SK-N-SH (cell line): ENCODE data around the gene LYSMD4. TPM values are rescaled to one million over a fixed set of nuclear protein-coding genes. Genes with fewer than 3 reads are reported as not detected.
"Not testable (repeated sequence)": the region's sequence is repeated elsewhere in the genome, so short reads cannot be mapped to it uniquely, and the experiment has no call there.

Experiments
- CTCF ChIA-PET: fragments of 300-600, 350-600 bp; formaldehyde crosslinking; extraction: SDS; loops from one replicate; lab custom pipeline; 2021; lab: Yijun Ruan, JAX
- POLR2A ChIA-PET: fragments of 350-600 bp; sonication (Branson Sonifier 250); formaldehyde crosslinking; extraction: SDS; loops from one replicate; lab custom pipeline; 2020; ENCODE audit warnings: antibody characterized with exemption, inconsistent platforms; lab: Yijun Ruan, JAX
- DNase-seq: peaks from one replicate; pipeline ENCODE4 v3.0.0; 2012
- H2AFZ ChIP-seq: fragments of 200-600 bp; sonication (generic); 2 replicates; pipeline ENCODE4 v1.8.1; 2016; ENCODE audit warnings: antibody characterized with exemption, mild to moderate bottlenecking, low read depth
- H3F3A ChIP-seq: fragments of 200-600 bp; sonication (generic); replicated peaks from 2 replicates; pipeline ENCODE3; 2016; ENCODE audit warnings: antibody characterized with exemption, mild to moderate bottlenecking; ENCODE audit not compliant: insufficient read depth
- H3K27ac ChIP-seq, 2 experiments: fragments of 200-500 bp in 1 of 2; fragments of 200-600 bp in 1 of 2; sonication (Bioruptor generic) in 1 of 2; sonication (generic), shearing (Covaris generic) in 1 of 2; 2 replicates each; pipeline versions ENCODE4 v1.5.1 to v1.6.1; 2014 to 2016; ENCODE audit warnings: low read depth in 2 of 2, inconsistent platforms in 1 of 2, low read length in 1 of 2, mild to moderate bottlenecking in 1 of 2, mixed read lengths in 1 of 2
- H3K27me3 ChIP-seq: fragments of 200-600 bp; sonication (generic), shearing (Covaris generic); 2 replicates; pipeline ENCODE4 v1.6.1; 2016; ENCODE audit warnings: mixed run types; ENCODE audit not compliant: insufficient read depth
- H3K36me3 ChIP-seq, 2 experiments: fragments of 200-500 bp in 1 of 2; fragments of 200-600 bp in 1 of 2; sonication (Bioruptor generic) in 1 of 2; sonication (generic) in 1 of 2; replicated peaks in 1 of 2; 2 replicates each; pipeline versions ENCODE3 to v1.5.1; 2014 to 2016; ENCODE audit warnings: low read length in 1 of 2, mild to moderate bottlenecking in 1 of 2; ENCODE audit not compliant: insufficient read depth in 2 of 2, control insufficient read depth in 1 of 2
- H3K4me1 ChIP-seq, 2 experiments: fragments of 200-500 bp in 1 of 2; fragments of 200-600 bp in 1 of 2; sonication (Bioruptor generic) in 1 of 2; sonication (generic), shearing (Covaris generic) in 1 of 2; 2 replicates each; pipeline versions ENCODE4 v1.5.1 to v1.6.1; 2014 to 2016; ENCODE audit warnings: low read depth in 1 of 2, low read length in 1 of 2, mixed run types in 1 of 2; ENCODE audit not compliant: insufficient read depth in 2 of 2, control insufficient read depth in 1 of 2
- H3K4me2 ChIP-seq: fragments of 200-600 bp; sonication (generic), shearing (Covaris generic); 2 replicates; pipeline ENCODE4 v1.6.1; 2017; ENCODE audit warnings: mixed run types
- H3K4me3 ChIP-seq, 2 experiments: fragments of 200-500 bp in 1 of 2; fragments of 200-600 bp in 1 of 2; sonication (Bioruptor generic) in 1 of 2; sonication (generic), shearing (Covaris generic) in 1 of 2; 2 replicates each; pipeline versions ENCODE4 v1.5.1 to v1.8.1; 2014 to 2016; ENCODE audit warnings: low read depth in 2 of 2, inconsistent platforms in 1 of 2, low read length in 1 of 2, mild to moderate bottlenecking in 1 of 2, mixed read lengths in 1 of 2, moderate library complexity in 1 of 2
- H3K79me2 ChIP-seq: fragments of 200-600 bp; sonication (generic); 2 replicates; pipeline ENCODE4 v1.8.1; 2017; ENCODE audit warnings: mild to moderate bottlenecking; ENCODE audit not compliant: insufficient read depth
- H3K9ac ChIP-seq: fragments of 200-600 bp; sonication (generic); 2 replicates; pipeline ENCODE4 v1.6.1; 2017; ENCODE audit warnings: mixed run types
- H3K9me2 ChIP-seq: fragments of 200-600 bp; sonication (generic); 2 replicates; pipeline ENCODE4 v1.6.1; 2017; ENCODE audit warnings: mixed run types
- H3K9me3 ChIP-seq: fragments of 200-600 bp; sonication (generic); 2 replicates; pipeline ENCODE4 v1.6.1; 2017; ENCODE audit warnings: mixed run types, mild to moderate bottlenecking, moderate library complexity
- H4K20me1 ChIP-seq: fragments of 200-600 bp; sonication (generic); 2 replicates; pipeline ENCODE4 v1.6.1; 2017; ENCODE audit warnings: mild to moderate bottlenecking, mixed run types; ENCODE audit not compliant: insufficient read depth
- FOXJ3 ChIP-seq: sonication (generic); formaldehyde crosslinking; IDR thresholded peaks from 2 replicates; pipeline ENCODE4 v1.5.1; 2020; ENCODE audit warnings: mild to moderate bottlenecking, missing genetic modification reagents
- PBX3 ChIP-seq: IDR thresholded peaks from 2 replicates; pipeline ENCODE4; 2012
- RCOR1 ChIP-seq: fragments of 150-350 bp; IDR thresholded peaks from 2 replicates; pipeline ENCODE4 v1.6.1; 2017; ENCODE audit warnings: antibody characterized with exemption, low read length
- RXRA ChIP-seq: IDR thresholded peaks from 2 replicates; pipeline ENCODE4 v1.4.0; 2012; ENCODE audit warnings: low read depth, mild to moderate bottlenecking, borderline replicate concordance
- TAF1 ChIP-seq: IDR thresholded peaks from 2 replicates; pipeline ENCODE4 v1.6.1; 2012; ENCODE audit warnings: low read depth, mild to moderate bottlenecking, low read length, moderate library complexity, borderline replicate concordance
- WGBS: methylation state at CpG from one replicate; pipeline ENCODE4 v1.1.6; 2017; ENCODE audit warnings: low lambda C conversion rate; 5-methylcytosine and 5-hydroxymethylcytosine counted together
- polyA plus RNA-seq, 3 experiments: library from polyadenylated mRNA; depleted of rRNA; stranded (reverse); fragments of >200 nt; gene quantifications; 2 replicates each; pipeline ENCODE4 v1.2.3, GENCODE V29; 2012
- TF ChIP-seq, protein P1 (sequence below): IDR thresholded peaks from 2 replicates; pipeline ENCODE4 v1.6.1; 2012; ENCODE audit warnings: mild to moderate bottlenecking, low read depth, low read length, moderate library complexity
- TF ChIP-seq, protein P2 (sequence below): IDR thresholded peaks from 2 replicates; pipeline ENCODE4 v1.4.0; 2012; ENCODE audit warnings: low read depth

Gene LYSMD4
- polyA plus RNA-seq, 1 of the 3 experiments (the other 2 are of a cell fraction): 6.1 TPM

GRCh38 chr15:99734575-99734974 lies 1.3 kb upstream of the LYSMD4 start (continued):
- TF ChIP-seq TAF1 (no peak), PBX3 (no peak), RXRA (no peak), FOXJ3 (CRISPR knock-in tag) (no peak), RCOR1 (no peak)

DNA sequence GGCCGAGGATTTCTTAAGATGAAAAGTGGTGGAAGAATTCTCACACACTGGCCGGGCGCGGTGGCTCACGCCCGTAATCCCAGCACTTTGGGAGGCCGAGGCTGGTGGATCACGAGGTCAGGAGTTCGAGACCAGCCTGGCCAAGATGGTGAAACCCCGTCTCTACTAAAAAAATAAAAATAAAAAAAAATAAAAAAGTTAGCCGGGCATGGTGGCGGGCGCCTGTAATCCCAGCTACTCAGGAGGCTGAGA lies 729 bp upstream of the LYSMD4 start:
- H3F3A ChIP-seq, H3K79me2 ChIP-seq, H3K27me3 ChIP-seq, H3K27ac ChIP-seq, DNase-seq, H3K4me1 ChIP-seq, H3K9me3 ChIP-seq, H3K4me3 ChIP-seq, H3K9me2 ChIP-seq, H3K9ac ChIP-seq, H4K20me1 ChIP-seq, POLR2A ChIA-PET, H3K36me3 ChIP-seq: not testable (repeated sequence)
- CTCF ChIA-PET: interaction anchor here (1.1 to 4.4 kb wide), 4 partner anchors 20 to 1215 kb away, joined by 3 to 28 read pairs (median 7); no protein-coding TSS in a partner anchor
- peak overlapping the region; percentile 100; the same call in 1 of the 2 replicates for H3K4me2 ChIP-seq
- peak overlapping the region; percentile 95 for H2AFZ ChIP-seq
- WGBS: 92% methylated on average over 13 of the region's 13 CpGs

- Histone ChIP-seq H3K4me2 (peak overlapping the region; percentile 100), H3K27me3 (no peaks in the 10 kb centered on the region), H3K36me3 (no peaks in the 10 kb centered on the region), H3K27ac (no peak overlapping the region; a peak in 1 of 4 replicates), H3K79me2 (no peaks in the 10 kb centered on the region), H4K20me1 (no peaks in the 10 kb centered on the region), H3K9me2 (no peaks in the 10 kb centered on the region), H3K4me3 (peak overlapping the region; percentile 83 to 88), H3K9me3 (no peaks in the 10 kb centered on the region), H3F3A (no peaks in the 10 kb centered on the region), H3K9ac (peak overlapping the region; percentile 74), H3K4me1 (peaks cover 0 to 12% of the 10 kb centered on the region in 2 experiments; a peak in 1 of 4 replicates), H2AFZ (peak overlapping the region; percentile 83)
- 13% methylated on average over 6 of the region's 46 CpGs for WGBS
- TF ChIP-seq, protein P1, sequence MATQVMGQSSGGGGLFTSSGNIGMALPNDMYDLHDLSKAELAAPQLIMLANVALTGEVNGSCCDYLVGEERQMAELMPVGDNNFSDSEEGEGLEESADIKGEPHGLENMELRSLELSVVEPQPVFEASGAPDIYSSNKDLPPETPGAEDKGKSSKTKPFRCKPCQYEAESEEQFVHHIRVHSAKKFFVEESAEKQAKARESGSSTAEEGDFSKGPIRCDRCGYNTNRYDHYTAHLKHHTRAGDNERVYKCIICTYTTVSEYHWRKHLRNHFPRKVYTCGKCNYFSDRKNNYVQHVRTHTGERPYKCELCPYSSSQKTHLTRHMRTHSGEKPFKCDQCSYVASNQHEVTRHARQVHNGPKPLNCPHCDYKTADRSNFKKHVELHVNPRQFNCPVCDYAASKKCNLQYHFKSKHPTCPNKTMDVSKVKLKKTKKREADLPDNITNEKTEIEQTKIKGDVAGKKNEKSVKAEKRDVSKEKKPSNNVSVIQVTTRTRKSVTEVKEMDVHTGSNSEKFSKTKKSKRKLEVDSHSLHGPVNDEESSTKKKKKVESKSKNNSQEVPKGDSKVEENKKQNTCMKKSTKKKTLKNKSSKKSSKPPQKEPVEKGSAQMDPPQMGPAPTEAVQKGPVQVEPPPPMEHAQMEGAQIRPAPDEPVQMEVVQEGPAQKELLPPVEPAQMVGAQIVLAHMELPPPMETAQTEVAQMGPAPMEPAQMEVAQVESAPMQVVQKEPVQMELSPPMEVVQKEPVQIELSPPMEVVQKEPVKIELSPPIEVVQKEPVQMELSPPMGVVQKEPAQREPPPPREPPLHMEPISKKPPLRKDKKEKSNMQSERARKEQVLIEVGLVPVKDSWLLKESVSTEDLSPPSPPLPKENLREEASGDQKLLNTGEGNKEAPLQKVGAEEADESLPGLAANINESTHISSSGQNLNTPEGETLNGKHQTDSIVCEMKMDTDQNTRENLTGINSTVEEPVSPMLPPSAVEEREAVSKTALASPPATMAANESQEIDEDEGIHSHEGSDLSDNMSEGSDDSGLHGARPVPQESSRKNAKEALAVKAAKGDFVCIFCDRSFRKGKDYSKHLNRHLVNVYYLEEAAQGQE: no peak
- TF ChIP-seq, protein P2, sequence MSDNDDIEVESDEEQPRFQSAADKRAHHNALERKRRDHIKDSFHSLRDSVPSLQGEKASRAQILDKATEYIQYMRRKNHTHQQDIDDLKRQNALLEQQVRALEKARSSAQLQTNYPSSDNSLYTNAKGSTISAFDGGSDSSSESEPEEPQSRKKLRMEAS: peak; percentile 9; the same call in 1 of the 2 replicates
- ChIA-PET POLR2A (interaction anchor here (1.2 to 1.5 kb wide), 3 partner anchors 28 to 481 kb away, joined by 3 to 5 read pairs (median 4); partner anchors contain the start of gene MEF2A), CTCF (interaction anchor here (0.5 to 4.4 kb wide), 7 partner anchors 21 to 1213 kb away, joined by 3 to 28 read pairs (median 4); no protein-coding TSS in a partner anchor)
- peak; percentile 57 for DNase-seq
These were observed 428 bp downstream of the LYSMD4 start for GRCh38 chr15:99732751-99733267.
